GM19467 (cell line): Measurements from ENCODE around the gene TLE6.
"Not testable (repeated sequence)": the region's sequence is repeated elsewhere in the genome, so short reads cannot be mapped to it uniquely, and the experiment has no call there.

Experiments
- ATAC-seq: cut with Tn5 transposase; IDR thresholded peaks from one replicate; pipeline ENCODE4 v1.9.1; 2021; ENCODE audit warnings: mild to moderate bottlenecking, moderate library complexity; ENCODE audit not compliant: unreplicated experiment

TLE6 gene

GRCh38 chr19:3001235-3001800 is 24.0 kb downstream of the TLE6 start:
- no peak for ATAC-seq

- ATAC-seq: no peak
These were observed 25.7 kb downstream of the TLE6 start for GRCh38 chr19:3003046-3003445.

- no peak for ATAC-seq
These were observed 27.2 kb downstream of the TLE6 start for GRCh38 chr19:3004522-3004921.

- no peak for ATAC-seq
These were observed 28.0 kb downstream of the TLE6 start for GRCh38 chr19:3005345-3005744.

GRCh38 chr19:3006075-3006767 is 28.9 kb downstream of the TLE6 start:
- ATAC-seq: no peak

GRCh38 chr19:3007975-3008374 is 30.6 kb downstream of the TLE6 start:
- ATAC-seq: no peak

- ATAC-seq: no peak
These were observed 31.6 kb downstream of the TLE6 start for GRCh38 chr19:3008994-3009393.

- ATAC-seq: no peak
These were observed 33.5 kb downstream of the TLE6 start for GRCh38 chr19:3010871-3011270.

GRCh38 chr19:3012059-3012458 is 34.7 kb downstream of the TLE6 start:
- not testable (repeated sequence) for ATAC-seq

GRCh38 chr19:3012621-3013262 is 35.4 kb downstream of the TLE6 start:
- ATAC-seq: no peak

GRCh38 chr19:3013263-3013725 is 35.9 kb downstream of the TLE6 start:
- ATAC-seq: no peak

GRCh38 chr19:3014135-3014534 is 36.8 kb downstream of the TLE6 start:
- ATAC-seq: no peak

GRCh38 chr19:3015126-3016057 is 38.0 kb downstream of the TLE6 start:
- ATAC-seq: no peak

- ATAC-seq: no peak
These were observed 40.6 kb downstream of the TLE6 start for GRCh38 chr19:3017923-3018322.

GRCh38 chr19:3019211-3019854 is 42.0 kb downstream of the TLE6 start:
- ATAC-seq: no peak

GRCh38 chr19:3020321-3020960 is 43.1 kb downstream of the TLE6 start:
- ATAC-seq: no peak

- no peak for ATAC-seq
These were observed 47.1 kb downstream of the TLE6 start for GRCh38 chr19:3024509-3024869.

GRCh38 chr19:3024870-3025548 is 47.6 kb downstream of the TLE6 start:
- ATAC-seq: no peak

GRCh38 chr19:3025549-3025886 is 48.2 kb downstream of the TLE6 start:
- ATAC-seq: no peak

GRCh38 chr19:3026768-3027167 is 49.4 kb downstream of the TLE6 start:
- no peak for ATAC-seq
